Measurements from ENCODE around the gene C1QTNF5.

The C1QTNF5 gene

DNA sequence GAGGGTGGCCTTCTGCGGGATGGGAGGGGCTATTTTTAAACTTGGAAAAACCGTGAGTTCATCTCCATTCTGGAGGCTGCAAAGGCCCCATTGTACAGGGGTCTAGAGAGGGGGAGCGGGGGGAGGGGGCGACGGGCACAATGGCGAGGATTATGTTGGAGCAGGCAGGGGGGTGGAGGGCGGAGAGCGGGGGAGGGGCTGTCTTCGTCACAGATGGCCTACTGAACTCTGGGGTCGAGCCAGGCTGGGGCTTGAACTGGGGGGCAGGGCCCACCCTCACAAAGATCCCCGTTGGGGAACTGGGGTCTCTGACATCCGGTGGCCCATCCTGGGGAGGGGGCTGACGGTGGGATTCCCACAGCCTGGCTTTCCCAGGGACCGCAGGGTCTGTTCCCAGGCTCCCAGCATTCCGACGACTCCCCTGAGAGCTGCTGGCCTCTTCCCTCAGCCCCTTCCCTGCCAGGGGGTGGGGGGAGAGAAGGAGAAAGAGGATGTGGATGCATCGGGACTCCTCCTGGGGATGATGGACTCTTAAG is 20.4 kb downstream of the C1QTNF5 start:
- no peak for TF ChIP-seq ZFX (IDR thresholded peaks at IDR 0.05; ENCODE audit: borderline replicate concordance)
- TF ChIP-seq, protein P1, sequence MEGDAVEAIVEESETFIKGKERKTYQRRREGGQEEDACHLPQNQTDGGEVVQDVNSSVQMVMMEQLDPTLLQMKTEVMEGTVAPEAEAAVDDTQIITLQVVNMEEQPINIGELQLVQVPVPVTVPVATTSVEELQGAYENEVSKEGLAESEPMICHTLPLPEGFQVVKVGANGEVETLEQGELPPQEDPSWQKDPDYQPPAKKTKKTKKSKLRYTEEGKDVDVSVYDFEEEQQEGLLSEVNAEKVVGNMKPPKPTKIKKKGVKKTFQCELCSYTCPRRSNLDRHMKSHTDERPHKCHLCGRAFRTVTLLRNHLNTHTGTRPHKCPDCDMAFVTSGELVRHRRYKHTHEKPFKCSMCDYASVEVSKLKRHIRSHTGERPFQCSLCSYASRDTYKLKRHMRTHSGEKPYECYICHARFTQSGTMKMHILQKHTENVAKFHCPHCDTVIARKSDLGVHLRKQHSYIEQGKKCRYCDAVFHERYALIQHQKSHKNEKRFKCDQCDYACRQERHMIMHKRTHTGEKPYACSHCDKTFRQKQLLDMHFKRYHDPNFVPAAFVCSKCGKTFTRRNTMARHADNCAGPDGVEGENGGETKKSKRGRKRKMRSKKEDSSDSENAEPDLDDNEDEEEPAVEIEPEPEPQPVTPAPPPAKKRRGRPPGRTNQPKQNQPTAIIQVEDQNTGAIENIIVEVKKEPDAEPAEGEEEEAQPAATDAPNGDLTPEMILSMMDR (IDR thresholded peaks at IDR 0.05): no peak
- H3K27ac ChIP-seq: no peak overlapping the region

DNA sequence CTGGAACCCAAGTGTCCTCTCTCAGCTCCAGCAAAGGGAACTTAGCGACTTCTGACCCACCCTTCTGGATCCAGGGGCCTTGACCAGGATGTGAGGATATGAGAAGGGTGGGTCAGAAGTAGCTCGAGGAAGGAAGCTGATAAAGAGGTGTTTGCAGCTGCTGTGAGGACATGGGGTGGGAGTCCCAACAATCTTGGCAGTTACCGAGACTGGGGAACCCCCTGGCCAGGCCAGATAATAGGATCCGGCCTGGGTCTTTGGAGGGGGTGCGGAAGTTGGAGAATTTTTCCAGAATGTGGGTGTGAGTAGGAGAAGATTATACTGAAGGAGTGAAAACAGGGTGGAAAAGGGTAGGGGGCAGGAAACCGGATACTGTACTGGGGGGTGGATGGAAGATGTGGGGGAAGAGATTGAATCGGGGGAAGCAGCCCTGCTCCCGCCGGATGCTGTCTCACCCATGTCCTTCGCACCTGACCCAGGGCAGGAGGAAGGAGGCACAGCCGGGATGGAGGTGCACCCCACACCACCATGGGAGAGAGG is 20.9 kb downstream of the C1QTNF5 start:
- TF ChIP-seq ZFX (IDR thresholded peaks at IDR 0.05; ENCODE audit: borderline replicate concordance): no peak
- TF ChIP-seq, protein P1 (IDR thresholded peaks at IDR 0.05): no peak
- no peak overlapping the region for H3K27ac ChIP-seq

DNA sequence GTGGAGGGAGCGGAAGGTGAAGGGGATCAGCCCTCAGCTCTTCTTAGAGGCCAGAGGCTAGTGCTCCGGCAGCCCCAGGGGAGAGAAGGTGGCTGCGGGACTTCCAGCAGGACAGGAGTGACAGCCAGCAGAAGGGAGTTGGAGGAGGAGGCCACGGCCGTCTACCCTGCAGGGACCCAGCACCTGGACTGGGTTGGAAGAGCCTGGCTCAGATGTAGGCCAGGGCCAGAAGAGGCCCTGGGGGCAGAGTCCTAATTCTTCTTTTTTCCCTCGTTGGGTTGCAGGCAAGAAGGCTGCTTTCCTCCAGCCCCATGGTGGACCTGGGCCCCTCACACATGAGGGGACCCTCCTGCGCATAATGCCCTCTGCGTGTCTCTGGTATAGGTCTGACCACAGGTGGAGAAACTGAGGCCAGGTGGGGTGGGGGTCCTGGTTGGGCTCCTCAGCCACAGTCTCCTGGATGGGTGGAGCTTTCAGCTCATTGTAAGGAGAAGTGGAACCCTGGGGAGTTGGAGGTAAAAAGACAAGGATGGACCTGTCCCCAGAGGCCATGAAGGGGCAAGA is 21.5 kb downstream of the C1QTNF5 start:
- TF ChIP-seq ZFX (IDR thresholded peaks at IDR 0.05; ENCODE audit: borderline replicate concordance): no peak
- TF ChIP-seq, protein P1 (IDR thresholded peaks at IDR 0.05): no peak
- no peak overlapping the region for H3K27ac ChIP-seq

DNA sequence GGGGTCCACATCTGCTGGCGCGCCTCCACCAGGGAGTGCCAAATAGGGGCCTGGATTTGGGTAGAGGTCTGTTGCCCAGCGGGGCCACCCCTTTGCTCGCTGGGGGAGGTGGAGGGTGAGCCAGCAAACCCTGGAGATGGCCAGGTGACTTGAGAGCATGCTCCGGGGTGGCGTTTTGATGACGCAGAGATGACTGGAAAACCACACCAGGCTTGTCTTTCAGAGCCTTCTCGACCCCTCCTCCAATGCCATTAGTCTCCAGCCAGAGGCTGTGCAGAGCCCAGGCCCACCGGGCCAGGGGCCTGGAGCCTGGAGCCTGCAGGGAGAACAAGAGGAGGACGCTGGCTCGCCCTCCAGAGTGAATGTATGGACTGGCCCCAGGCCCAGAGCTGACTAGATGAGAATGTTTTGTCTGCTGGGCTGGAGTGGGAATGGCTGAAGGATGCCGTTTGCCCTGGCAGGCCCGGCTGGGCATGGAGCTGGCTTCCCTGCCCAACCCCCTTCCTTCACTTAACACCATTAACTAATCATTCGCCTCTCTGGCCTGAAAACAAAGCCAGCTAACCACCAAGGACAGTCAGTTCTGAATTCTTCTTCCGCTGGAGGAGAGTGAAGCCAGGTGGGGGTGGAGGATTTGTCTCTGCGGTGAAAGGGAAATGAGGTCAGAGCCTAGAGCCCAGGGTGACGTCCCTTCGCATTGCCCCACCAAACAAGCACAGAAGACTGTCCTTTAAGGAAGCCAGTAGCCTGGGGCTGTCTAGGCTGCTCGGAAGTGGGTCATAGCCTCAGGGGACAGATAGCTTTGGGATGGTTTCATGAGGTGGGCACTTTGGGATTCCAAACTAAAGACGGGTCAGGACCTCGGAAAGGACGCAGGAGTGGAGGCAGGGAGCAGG is 22.2 kb downstream of the C1QTNF5 start:
- H3K27ac ChIP-seq: no peak overlapping the region
- TF ChIP-seq, protein P1 (IDR thresholded peaks at IDR 0.05): no peak
- TF ChIP-seq ZFX (IDR thresholded peaks at IDR 0.05; ENCODE audit: borderline replicate concordance): no peak

DNA sequence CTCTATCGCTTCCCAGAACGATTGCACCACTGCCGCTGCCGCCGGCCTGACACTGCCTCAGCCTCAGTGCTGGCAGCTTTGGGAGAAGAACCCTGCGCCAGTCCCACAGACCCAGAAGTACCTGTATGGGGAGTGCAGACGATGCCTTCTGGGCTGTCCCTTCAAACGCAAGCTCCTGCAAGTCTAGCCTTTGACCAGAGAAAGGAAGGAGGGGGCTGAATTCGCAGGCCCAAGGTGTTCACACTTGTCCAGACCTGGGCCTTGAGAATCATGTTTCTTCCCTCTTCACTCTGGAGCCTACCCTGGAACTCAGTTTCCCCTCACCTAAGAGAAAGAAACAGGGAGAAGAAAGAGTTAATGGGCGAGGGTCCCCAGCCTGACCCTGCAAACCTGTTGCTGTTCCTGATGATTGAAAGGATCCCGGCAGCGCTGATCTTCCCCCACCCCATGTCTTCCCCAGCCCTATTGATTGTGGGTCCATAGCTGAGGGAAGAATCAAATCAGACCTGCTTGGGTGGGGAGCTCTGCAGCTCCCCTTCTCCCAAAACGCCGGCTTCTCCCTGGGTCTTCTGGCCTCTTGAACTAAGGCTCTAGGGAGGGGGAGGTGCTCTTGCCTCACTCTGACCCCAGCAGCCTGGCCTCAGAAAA is 23.0 kb downstream of the C1QTNF5 start:
- TF ChIP-seq, protein P1 (IDR thresholded peaks at IDR 0.05): no peak
- no peak for TF ChIP-seq ZFX (IDR thresholded peaks at IDR 0.05; ENCODE audit: borderline replicate concordance)
- no peak overlapping the region for H3K27ac ChIP-seq

DNA sequence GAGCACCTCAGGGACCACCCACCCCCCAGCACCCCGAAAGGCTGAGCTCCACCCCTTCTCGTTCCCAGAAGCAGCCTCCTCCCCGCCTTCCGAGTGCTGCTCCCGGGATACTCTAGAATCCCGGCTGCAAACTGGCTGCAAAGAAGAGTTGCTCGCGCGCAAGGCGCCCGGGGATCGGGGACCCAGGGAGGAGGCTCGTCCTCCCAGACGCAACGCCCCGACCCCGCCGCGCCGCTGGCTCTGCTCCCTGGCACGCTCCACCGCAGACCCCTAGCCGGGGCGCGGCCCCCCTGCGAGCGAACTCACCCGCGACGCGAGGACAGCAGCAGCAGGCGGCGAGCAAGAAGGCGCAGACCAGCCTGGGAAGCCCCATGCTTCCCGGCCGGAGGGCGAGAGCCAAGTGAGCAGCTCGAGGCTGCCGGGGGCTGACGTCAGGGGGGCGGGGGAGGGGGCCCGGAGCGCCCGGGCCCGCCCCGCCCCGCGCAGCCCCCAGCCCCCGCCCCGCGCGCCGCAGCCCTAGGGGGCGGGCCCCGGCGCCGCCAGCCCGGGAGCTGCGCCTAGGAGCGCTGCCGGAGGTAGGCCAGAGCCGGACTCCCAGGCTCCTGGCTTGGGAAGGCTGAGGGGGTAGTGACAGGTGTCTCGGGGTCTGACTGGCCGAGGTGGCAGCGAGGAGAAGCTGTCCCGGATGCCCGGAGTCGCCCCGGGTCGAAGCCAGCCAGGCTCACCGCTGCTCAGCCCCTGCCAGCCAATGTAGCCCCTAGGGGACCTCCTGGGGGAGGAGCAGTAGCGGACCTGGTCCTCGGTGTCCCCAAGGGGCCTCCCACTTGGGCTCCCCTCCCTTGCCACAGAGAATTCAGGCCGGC is 23.7 kb downstream of the C1QTNF5 start, which contains the start of gene MCAM:
Gene MCAM, minus strand, starts transcription at position 402 of the 863 bp plus-strand sequence. Its CDS starts 29 bp downstream, at position 373.
- no peak within 1 kb of the TSS for H3K27ac ChIP-seq
- TF ChIP-seq, protein P1 (IDR thresholded peaks at IDR 0.05): no peak
- no peak for TF ChIP-seq ZFX (IDR thresholded peaks at IDR 0.05; ENCODE audit: borderline replicate concordance)
